Chondrocyte (in vitro differentiated cells): ENCODE results near the gene PLAC8. TPM values are rescaled to one million over a fixed set of nuclear protein-coding genes. Genes with fewer than 3 reads are reported as not detected.
"Not testable (repeated sequence)": the region's sequence is repeated elsewhere in the genome, so short reads cannot be mapped to it uniquely, and the experiment has no call there.

Experiments used
- DNase-seq: peaks from one replicate; pipeline ENCODE4 v3.0.0; 2021; ENCODE audit warnings: mixed read lengths, low spot score
- H3K27ac Mint-ChIP-seq: one replicate; pipeline ENCODE4 v1.8.0; 2021; ENCODE audit warnings: mild to moderate bottlenecking, moderate library complexity, mixed read lengths; ENCODE audit not compliant: unreplicated experiment
- H3K27me3 Mint-ChIP-seq: 2 replicates; pipeline ENCODE4 v1.8.0; 2021; ENCODE audit warnings: low read depth, mixed read lengths
- H3K36me3 Mint-ChIP-seq: 2 replicates; pipeline ENCODE4 v1.8.0; 2021; ENCODE audit warnings: low read depth, mixed read lengths
- H3K4me1 Mint-ChIP-seq: 2 replicates; pipeline ENCODE4 v1.8.0; 2021; ENCODE audit warnings: low read depth, mild to moderate bottlenecking, mixed read lengths
- H3K4me3 Mint-ChIP-seq: one replicate; pipeline ENCODE4 v1.8.0; 2021; ENCODE audit warnings: mild to moderate bottlenecking, moderate library complexity, mixed read lengths; ENCODE audit not compliant: unreplicated experiment
- H3K9me3 Mint-ChIP-seq: 2 replicates; pipeline ENCODE4 v1.8.0; 2021; ENCODE audit warnings: low read depth, mixed read lengths
- CTCF ChIP-seq: fragments of 200-600 bp; sonication (generic); IDR thresholded peaks from 2 replicates; pipeline ENCODE4 v1.5.0; 2021; ENCODE audit warnings: antibody characterized with exemption, mild to moderate bottlenecking, moderate library complexity
- total RNA-seq: library from RNA; stranded (reverse); gene quantifications from 3 replicates; pipeline ENCODE4 v1.2.1, GENCODE V29; 2021

Gene PLAC8
- total RNA-seq, 1 donor from 2014 or later = not detected

- no peak overlapping the region for H3K27ac Mint-ChIP-seq
- no peak for TF ChIP-seq CTCF
- H3K27me3 Mint-ChIP-seq = no peaks in the 10 kb centered on the region
- peaks cover 24% of the 10 kb centered on the region for H3K36me3 Mint-ChIP-seq
- DNase-seq = no peak
- no peaks in the 10 kb centered on the region for H3K9me3 Mint-ChIP-seq
- H3K4me1 Mint-ChIP-seq = peaks cover 3% of the 10 kb centered on the region
- H3K4me3 Mint-ChIP-seq = no peak overlapping the region
Observed at GRCh38 chr4:83067058-83067639, 47.4 kb downstream of the PLAC8 start.

GRCh38 chr4:83065266-83065665 is 49.3 kb downstream of the PLAC8 start:
- TF ChIP-seq CTCF = no peak
- no peaks in the 10 kb centered on the region for H3K27me3 Mint-ChIP-seq
- no peaks in the 10 kb centered on the region for H3K9me3 Mint-ChIP-seq
- H3K27ac Mint-ChIP-seq = no peak overlapping the region
- H3K4me3 Mint-ChIP-seq = no peak overlapping the region
- peaks cover 3% of the 10 kb centered on the region for H3K4me1 Mint-ChIP-seq
- DNase-seq = no peak
- peaks cover 25% of the 10 kb centered on the region for H3K36me3 Mint-ChIP-seq

GRCh38 chr4:83062739-83063138 is 51.8 kb downstream of the PLAC8 start:
- H3K36me3 Mint-ChIP-seq = peaks cover 22% of the 10 kb centered on the region
- H3K4me1 Mint-ChIP-seq = peaks cover 3% of the 10 kb centered on the region

GRCh38 chr4:83054928-83055327 is 59.6 kb downstream of the PLAC8 start:
- DNase-seq = no peak
- no peaks in the 10 kb centered on the region for H3K27me3 Mint-ChIP-seq
- peak; percentile 80 for TF ChIP-seq CTCF
- H3K9me3 Mint-ChIP-seq = no peaks in the 10 kb centered on the region
- H3K27ac Mint-ChIP-seq = no peak overlapping the region
- H3K4me1 Mint-ChIP-seq = no peaks in the 10 kb centered on the region
- no peak overlapping the region for H3K4me3 Mint-ChIP-seq
- peaks cover 22% of the 10 kb centered on the region for H3K36me3 Mint-ChIP-seq

More at GRCh38 chr4:83062739-83063138, 51.8 kb downstream of the PLAC8 start:
- no peak overlapping the region for H3K4me3 Mint-ChIP-seq
- no peak overlapping the region for H3K27ac Mint-ChIP-seq
- no peaks in the 10 kb centered on the region for H3K27me3 Mint-ChIP-seq
- DNase-seq = no peak
- H3K9me3 Mint-ChIP-seq = no peaks in the 10 kb centered on the region
- TF ChIP-seq CTCF = no peak

GRCh38 chr4:83048781-83049180 is 65.7 kb downstream of the PLAC8 start:
- not testable (repeated sequence) for H3K27me3 Mint-ChIP-seq, H3K27ac Mint-ChIP-seq, H3K4me3 Mint-ChIP-seq, DNase-seq, H3K9me3 Mint-ChIP-seq, H3K4me1 Mint-ChIP-seq
- peaks cover 16% of the 10 kb centered on the region for H3K36me3 Mint-ChIP-seq
